Loucy (cell line): Measurements from ENCODE around the gene FAR1.

ENCODE experiments used
- CTCF ChIP-seq: fragments of 200-600 bp; sonication (generic); conservative IDR thresholded peaks from 2 replicates; pipeline ENCODE4 v1.5.1; 2014; ENCODE audit warnings: mild to moderate bottlenecking, antibody characterized with exemption, low read length
- EZH2phosphoT487 ChIP-seq: fragments of 200-600 bp; IDR thresholded peaks from 2 replicates; pipeline ENCODE4 v1.6.1; 2018; ENCODE audit warnings: antibody characterized with exemption, mild to moderate bottlenecking, moderate library complexity, borderline replicate concordance

GRCh38 chr11:13781153-13781552 lies 112.7 kb downstream of the FAR1 start:
- no peak for TF ChIP-seq CTCF
- TF ChIP-seq EZH2phosphoT487, result no peak
